Choroid plexus epithelial cell (primary cell): ENCODE measurements around the gene DAB1.
A peak's percentile ranks its signal among the peaks of the same experiment; 100 is the strongest.

Experiments
- DNase-seq: peaks from one replicate; pipeline ENCODE4 v3.0.0-alpha.2; 2010; ENCODE audit warnings: low read depth
- H3K4me3 ChIP-seq: 2 replicates; pipeline ENCODE4 v1.5.1; 2011; ENCODE audit warnings: low read depth, mild to moderate bottlenecking, control low read depth, low read length, moderate library complexity
- TF ChIP-seq, protein P1 (sequence below): conservative IDR thresholded peaks from 2 replicates; pipeline ENCODE4 v1.5.1; 2011; ENCODE audit warnings: low read depth, mild to moderate bottlenecking, control low read depth, inconsistent platforms, low read length, moderate library complexity

Gene DAB1

DNA sequence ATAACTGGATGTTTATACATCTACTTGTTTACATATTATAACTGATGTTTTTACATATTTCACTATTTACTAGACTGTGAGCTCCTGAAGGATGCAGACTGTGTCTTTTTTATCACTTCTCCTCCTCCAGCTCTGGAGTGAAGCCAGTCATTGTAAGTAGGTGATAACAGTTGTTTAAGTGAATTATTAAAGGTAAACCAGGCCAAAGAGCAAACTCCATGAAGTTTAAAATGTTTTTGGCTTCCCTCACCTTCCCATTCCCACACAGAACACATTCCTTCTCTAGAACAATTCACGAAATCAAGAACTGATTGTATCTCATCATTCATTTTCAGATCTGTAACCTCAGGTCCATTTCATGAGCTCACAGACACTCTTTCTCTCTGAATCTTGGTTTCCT, 98.3 kb downstream of the DAB1 start:
- TF ChIP-seq, protein P1, sequence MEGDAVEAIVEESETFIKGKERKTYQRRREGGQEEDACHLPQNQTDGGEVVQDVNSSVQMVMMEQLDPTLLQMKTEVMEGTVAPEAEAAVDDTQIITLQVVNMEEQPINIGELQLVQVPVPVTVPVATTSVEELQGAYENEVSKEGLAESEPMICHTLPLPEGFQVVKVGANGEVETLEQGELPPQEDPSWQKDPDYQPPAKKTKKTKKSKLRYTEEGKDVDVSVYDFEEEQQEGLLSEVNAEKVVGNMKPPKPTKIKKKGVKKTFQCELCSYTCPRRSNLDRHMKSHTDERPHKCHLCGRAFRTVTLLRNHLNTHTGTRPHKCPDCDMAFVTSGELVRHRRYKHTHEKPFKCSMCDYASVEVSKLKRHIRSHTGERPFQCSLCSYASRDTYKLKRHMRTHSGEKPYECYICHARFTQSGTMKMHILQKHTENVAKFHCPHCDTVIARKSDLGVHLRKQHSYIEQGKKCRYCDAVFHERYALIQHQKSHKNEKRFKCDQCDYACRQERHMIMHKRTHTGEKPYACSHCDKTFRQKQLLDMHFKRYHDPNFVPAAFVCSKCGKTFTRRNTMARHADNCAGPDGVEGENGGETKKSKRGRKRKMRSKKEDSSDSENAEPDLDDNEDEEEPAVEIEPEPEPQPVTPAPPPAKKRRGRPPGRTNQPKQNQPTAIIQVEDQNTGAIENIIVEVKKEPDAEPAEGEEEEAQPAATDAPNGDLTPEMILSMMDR: no peak
- H3K4me3 ChIP-seq: no peak overlapping the region
- DNase-seq: no peak

DNA sequence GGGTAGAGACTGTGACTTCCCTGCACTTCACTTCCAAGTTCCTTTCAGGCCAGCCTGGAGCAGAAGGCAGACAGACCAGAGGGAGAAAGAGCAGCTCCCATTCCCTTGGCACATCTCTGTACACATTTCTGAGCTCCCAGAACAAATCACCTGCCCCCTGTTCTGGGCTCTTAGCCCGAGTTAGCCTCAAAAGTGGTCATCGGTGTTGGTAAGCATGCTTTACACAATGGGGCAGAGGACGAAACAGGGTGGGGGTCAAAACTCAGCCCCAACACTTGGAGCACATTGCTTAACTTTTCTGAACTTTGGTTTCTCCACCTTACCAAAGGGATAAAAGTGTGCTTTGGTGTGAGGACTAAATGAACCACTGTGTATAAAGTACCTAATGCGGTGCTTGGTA, 98.7 kb downstream of the DAB1 start:
- H3K4me3 ChIP-seq: no peak overlapping the region
- TF ChIP-seq, protein P1: no peak
- DNase-seq: no peak

DNA sequence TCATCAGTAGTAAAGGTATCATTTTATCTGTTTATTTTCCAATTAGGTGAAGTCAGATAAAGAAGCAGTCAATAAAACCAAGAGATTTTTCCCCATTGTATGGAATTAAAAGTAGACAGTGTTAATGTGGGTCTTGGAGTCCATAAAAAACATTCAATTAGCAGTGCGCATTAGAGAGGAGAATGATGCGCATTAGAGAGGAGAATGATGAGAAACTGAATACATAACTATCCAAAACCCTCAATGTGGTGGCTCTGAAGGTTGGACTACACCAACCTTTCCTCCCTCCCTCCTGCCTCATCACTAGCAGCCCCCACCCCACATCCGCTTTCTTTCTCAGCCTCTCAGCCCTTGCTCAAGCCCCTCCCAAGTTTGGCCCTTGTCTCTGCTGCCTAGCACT, 99.5 kb downstream of the DAB1 start:
- no peak overlapping the region for H3K4me3 ChIP-seq
- TF ChIP-seq, protein P1: no peak
- no peak for DNase-seq

DNA sequence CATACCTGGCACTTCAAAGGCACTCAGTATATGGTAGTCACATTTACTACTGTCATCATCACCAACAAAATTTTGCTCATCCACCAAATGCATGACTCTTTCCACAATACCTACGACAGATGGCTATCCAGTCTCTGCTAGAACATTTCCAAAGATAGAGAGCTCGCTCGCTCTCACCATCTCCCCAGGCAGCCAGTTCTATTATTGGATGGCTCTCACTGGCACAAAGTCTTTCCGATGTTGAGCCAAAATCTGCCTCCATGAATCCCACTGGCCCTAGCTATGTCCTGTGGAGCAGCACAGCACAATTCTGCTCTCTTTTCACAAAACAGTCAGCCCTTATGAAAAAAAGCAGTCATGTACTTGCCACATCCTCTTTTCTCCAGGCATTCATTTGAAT, 102.1 kb downstream of the DAB1 start:
- TF ChIP-seq, protein P1: no peak
- H3K4me3 ChIP-seq: no peak overlapping the region
- no peak for DNase-seq

DNA sequence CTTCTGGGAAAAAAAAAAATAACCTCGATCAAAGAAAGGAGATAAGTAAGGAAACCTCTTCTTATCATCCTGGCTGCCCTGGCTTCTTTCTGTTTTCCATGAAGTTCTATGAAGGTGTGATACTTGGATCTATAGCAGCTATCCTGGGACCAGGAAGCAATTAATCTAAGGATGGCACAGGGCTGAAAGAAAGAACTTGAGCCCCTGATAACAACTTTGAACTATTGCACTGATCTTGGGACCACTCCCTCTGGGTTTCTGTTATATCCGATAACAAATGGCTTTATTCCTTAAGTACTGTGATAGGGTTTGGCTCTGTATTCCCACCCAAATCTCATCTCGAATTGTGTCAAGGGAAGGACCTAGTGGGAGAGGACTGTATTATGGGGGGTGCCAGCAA, 104.1 kb downstream of the DAB1 start:
- DNase-seq: no peak
- no peak overlapping the region for H3K4me3 ChIP-seq
- TF ChIP-seq, protein P1: no peak

DNA sequence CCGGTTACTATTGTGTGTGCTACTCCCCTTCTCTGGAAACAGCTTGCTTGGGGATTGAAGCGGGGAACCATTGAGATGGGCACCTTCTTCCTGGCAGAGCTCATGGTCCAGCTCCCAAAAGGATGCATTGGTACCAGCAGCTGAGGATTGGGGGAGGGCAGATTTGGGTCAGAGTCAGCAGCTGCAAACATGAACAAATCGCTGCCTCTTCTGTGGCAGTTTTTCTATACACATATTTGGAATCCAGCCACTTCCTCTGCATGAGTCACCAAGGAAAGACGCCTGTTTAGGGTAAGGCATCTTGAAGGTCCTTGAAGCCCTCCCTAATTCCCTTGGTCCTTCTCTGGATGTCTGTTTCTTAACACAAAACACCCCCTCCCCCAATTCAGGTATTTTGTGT, 104.7 kb downstream of the DAB1 start:
- H3K4me3 ChIP-seq: no peak overlapping the region
- DNase-seq: peak; percentile 16
- TF ChIP-seq, protein P1: no peak

DNA sequence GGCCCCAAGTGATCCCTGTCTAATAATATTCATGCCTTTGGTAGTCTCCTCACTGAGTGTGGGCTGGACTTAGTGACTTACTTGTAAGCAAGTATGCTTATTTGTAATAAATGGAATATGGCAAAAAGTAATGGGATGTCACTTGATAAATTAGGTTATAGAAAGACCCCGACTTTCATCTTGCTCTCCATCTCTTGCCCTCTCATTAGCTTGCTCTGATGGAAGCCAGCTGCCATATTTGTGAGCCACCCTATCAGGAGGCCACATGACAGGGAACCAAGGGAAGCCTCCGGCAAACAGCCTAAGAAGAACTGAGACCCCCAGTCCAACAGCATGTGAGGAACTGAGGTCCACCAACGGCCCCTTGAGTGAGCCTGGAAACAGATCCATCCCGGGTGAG, 107.0 kb downstream of the DAB1 start:
- TF ChIP-seq, protein P1: no peak
- no peak overlapping the region for H3K4me3 ChIP-seq
- DNase-seq: no peak
